Panc1 (cell line): ENCODE results near the gene SLC6A17. TPM values are rescaled to one million over a fixed set of nuclear protein-coding genes. Genes with fewer than 3 reads are reported as not detected.

ENCODE experiments used
- ATAC-seq: fragments of 200-7000 bp; cut with Tn5 transposase; 2 replicates; pipeline ENCODE4 v1.9.1; 2020; ENCODE audit warnings: mild to moderate bottlenecking, moderate library complexity
- BruUV-seq: library from RNA; stranded (reverse); fragments of 400-500 nt; replicated peaks from 2 replicates; lab custom pipeline; 2021; lab: Mats Ljungman, UMichigan
- CTCF ChIA-PET: fragments of 300-600 bp; sonication (Branson Sonifier 250); formaldehyde crosslinking; loops from one replicate; lab custom pipeline; 2022; ENCODE audit warnings: antibody characterized with exemption; lab: Charles Lee
- POLR2A ChIA-PET: fragments of 300-600 bp; sonication (Branson Sonifier 250); formaldehyde crosslinking; loops from one replicate; lab custom pipeline; 2022; ENCODE audit warnings: antibody characterized with exemption; lab: Charles Lee
- DNase-seq: peaks from one replicate; pipeline ENCODE4 v3.0.0-alpha.2; 2010; ENCODE audit warnings: low read depth, low spot score
- H3K27ac ChIP-seq: 2 replicates; pipeline ENCODE4 v1.5.1; 2011; ENCODE audit warnings: mild to moderate bottlenecking, low read length, inconsistent platforms
- H3K27me3 ChIP-seq: fragments of 200-500 bp; sonication (Bioruptor generic); 2 replicates; pipeline ENCODE4 v1.6.0; 2014; ENCODE audit warnings: low read length, inconsistent platforms; ENCODE audit not compliant: control insufficient read depth, insufficient read depth
- H3K36me3 ChIP-seq: fragments of 200-500 bp; sonication (Bioruptor generic); 2 replicates; pipeline ENCODE4 v1.5.1; 2014; ENCODE audit warnings: inconsistent platforms, mild to moderate bottlenecking, low read length, moderate library complexity; ENCODE audit not compliant: control insufficient read depth, insufficient read depth
- H3K4me1 ChIP-seq: 2 replicates; pipeline ENCODE4 v1.5.1; 2011; ENCODE audit warnings: inconsistent platforms, mild to moderate bottlenecking, low read length, moderate library complexity; ENCODE audit not compliant: control insufficient read depth, insufficient read depth
- H3K4me3 ChIP-seq, 2 experiments: 2 replicates each; pipeline ENCODE4 v1.5.1; 2011 to 2012; ENCODE audit warnings: low read depth in 2 of 2, low read length in 2 of 2, mild to moderate bottlenecking in 2 of 2, inconsistent platforms in 1 of 2, moderate library complexity in 1 of 2
- H3K9me3 ChIP-seq: fragments of 200-500 bp; sonication (Bioruptor generic); 2 replicates; pipeline ENCODE4 v1.5.1; 2014; ENCODE audit warnings: low read depth, mild to moderate bottlenecking, inconsistent platforms, low read length, moderate library complexity; ENCODE audit not compliant: control insufficient read depth, insufficient read depth
- POLR2AphosphoS5 ChIP-seq: IDR thresholded peaks from 2 replicates; pipeline ENCODE4 v1.6.1; 2012; ENCODE audit warnings: mild to moderate bottlenecking, low read depth, low read length, moderate library complexity
- SIN3A ChIP-seq: IDR thresholded peaks from 2 replicates; pipeline ENCODE4 v1.6.1; 2012; ENCODE audit warnings: low read depth, mild to moderate bottlenecking, low read length, moderate library complexity, borderline replicate concordance; ENCODE audit not compliant: insufficient read depth
- TCF7L2 ChIP-seq: IDR thresholded peaks from 2 replicates; pipeline ENCODE4 v1.6.1; 2011; ENCODE audit warnings: mild to moderate bottlenecking, low read depth, low read length, inconsistent platforms
- in situ Hi-C: cut with HindIII; loops from 2 replicates; pipeline ENCODE4 v1.10.0; 2016; ENCODE audit warnings: low sequenced_read_pairs, low pct_unique_long_range_greater_than_20kb
- intact Hi-C: fragments of 100-400 bp; cut with micrococcal nuclease; formaldehyde crosslinking; loops from one replicate; pipeline ENCODE4 v1.10.0; 2022; ENCODE audit not compliant: unreplicated experiment
- total RNA-seq: library from RNA; stranded (reverse); gene quantifications from one replicate; pipeline ENCODE4 v1.2.1, GENCODE V29; 2021; ENCODE audit not compliant: unreplicated experiment
- TF ChIP-seq, protein P1 (sequence below), 2 experiments: IDR thresholded peaks; 2 replicates each; pipeline ENCODE4 v1.6.1; 2011 to 2012; ENCODE audit warnings: low read depth in 2 of 2, control low read depth in 1 of 2, low read length in 1 of 2, mild to moderate bottlenecking in 1 of 2, moderate library complexity in 1 of 2; ENCODE audit not compliant: insufficient read depth in 1 of 2
- TF ChIP-seq, protein P2 (sequence below): fragments of 450-650 bp; IDR thresholded peaks from 2 replicates; pipeline ENCODE4 v1.5.1; 2017; ENCODE audit warnings: mild to moderate bottlenecking

Gene SLC6A17
- total RNA-seq, 1 experiment from 2014 or later, result 5.7 TPM

DNA sequence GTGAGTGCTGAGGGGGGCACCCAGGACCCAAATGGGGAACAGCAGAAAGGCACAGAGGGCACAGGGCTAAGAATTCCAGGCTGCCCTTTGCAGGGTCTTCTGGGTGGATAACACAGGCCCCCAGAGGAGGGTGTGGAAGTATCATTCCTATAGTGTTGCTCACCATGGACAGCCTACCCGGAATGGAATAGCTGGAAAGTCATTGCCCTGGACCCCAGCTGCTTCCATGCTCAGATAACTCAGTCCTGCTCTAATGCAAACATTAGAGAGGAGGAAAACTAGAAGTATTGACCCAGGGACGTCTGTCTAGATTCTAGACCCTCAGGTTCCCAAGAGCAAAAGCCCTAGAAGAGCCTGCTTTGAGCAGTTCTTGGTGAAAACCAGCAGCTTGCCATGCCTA is 24.7 kb downstream of the SLC6A17 start:
- H3K4me3 ChIP-seq, result no peak overlapping the region
- DNase-seq (no peak), ATAC-seq (no peak)
- no peaks in the 10 kb centered on the region for H3K9me3 ChIP-seq
- H3K27ac ChIP-seq, result no peak overlapping the region
- intact Hi-C loops (no loop called here), in situ Hi-C loops (no loop called here)
- ChIA-PET CTCF (interaction anchor here (0.5 kb wide), 1 partner anchor 101 kb away, joined by 4 read pairs; no protein-coding TSS in a partner anchor), POLR2A (no interaction called here)
- TF ChIP-seq POLR2AphosphoS5, result no peak
- TF ChIP-seq, protein P1, sequence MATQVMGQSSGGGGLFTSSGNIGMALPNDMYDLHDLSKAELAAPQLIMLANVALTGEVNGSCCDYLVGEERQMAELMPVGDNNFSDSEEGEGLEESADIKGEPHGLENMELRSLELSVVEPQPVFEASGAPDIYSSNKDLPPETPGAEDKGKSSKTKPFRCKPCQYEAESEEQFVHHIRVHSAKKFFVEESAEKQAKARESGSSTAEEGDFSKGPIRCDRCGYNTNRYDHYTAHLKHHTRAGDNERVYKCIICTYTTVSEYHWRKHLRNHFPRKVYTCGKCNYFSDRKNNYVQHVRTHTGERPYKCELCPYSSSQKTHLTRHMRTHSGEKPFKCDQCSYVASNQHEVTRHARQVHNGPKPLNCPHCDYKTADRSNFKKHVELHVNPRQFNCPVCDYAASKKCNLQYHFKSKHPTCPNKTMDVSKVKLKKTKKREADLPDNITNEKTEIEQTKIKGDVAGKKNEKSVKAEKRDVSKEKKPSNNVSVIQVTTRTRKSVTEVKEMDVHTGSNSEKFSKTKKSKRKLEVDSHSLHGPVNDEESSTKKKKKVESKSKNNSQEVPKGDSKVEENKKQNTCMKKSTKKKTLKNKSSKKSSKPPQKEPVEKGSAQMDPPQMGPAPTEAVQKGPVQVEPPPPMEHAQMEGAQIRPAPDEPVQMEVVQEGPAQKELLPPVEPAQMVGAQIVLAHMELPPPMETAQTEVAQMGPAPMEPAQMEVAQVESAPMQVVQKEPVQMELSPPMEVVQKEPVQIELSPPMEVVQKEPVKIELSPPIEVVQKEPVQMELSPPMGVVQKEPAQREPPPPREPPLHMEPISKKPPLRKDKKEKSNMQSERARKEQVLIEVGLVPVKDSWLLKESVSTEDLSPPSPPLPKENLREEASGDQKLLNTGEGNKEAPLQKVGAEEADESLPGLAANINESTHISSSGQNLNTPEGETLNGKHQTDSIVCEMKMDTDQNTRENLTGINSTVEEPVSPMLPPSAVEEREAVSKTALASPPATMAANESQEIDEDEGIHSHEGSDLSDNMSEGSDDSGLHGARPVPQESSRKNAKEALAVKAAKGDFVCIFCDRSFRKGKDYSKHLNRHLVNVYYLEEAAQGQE (IDR thresholded peaks at IDR 0.05; ENCODE audit: insufficient read depth in 1 of 2, low read depth in 2 of 2, low read length in 1 of 2), result no peak
- no peak for TF ChIP-seq SIN3A
- TF ChIP-seq, protein P2, sequence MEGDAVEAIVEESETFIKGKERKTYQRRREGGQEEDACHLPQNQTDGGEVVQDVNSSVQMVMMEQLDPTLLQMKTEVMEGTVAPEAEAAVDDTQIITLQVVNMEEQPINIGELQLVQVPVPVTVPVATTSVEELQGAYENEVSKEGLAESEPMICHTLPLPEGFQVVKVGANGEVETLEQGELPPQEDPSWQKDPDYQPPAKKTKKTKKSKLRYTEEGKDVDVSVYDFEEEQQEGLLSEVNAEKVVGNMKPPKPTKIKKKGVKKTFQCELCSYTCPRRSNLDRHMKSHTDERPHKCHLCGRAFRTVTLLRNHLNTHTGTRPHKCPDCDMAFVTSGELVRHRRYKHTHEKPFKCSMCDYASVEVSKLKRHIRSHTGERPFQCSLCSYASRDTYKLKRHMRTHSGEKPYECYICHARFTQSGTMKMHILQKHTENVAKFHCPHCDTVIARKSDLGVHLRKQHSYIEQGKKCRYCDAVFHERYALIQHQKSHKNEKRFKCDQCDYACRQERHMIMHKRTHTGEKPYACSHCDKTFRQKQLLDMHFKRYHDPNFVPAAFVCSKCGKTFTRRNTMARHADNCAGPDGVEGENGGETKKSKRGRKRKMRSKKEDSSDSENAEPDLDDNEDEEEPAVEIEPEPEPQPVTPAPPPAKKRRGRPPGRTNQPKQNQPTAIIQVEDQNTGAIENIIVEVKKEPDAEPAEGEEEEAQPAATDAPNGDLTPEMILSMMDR, result no peak
- no peak for TF ChIP-seq TCF7L2
- H3K4me1 ChIP-seq, result no peaks in the 10 kb centered on the region
- BruUV-seq, result no TSS peak
- no peaks in the 10 kb centered on the region for H3K36me3 ChIP-seq
- H3K27me3 ChIP-seq, result no peaks in the 10 kb centered on the region

GRCh38 chr1:110176299-110176956 is 26.1 kb downstream of the SLC6A17 start:
- DNase-seq (no peak), ATAC-seq (no peak)
- Histone ChIP-seq H3K4me3 (no peak overlapping the region), H3K27me3 (no peaks in the 10 kb centered on the region), H3K36me3 (no peaks in the 10 kb centered on the region), H3K27ac (no peak overlapping the region), H3K4me1 (no peaks in the 10 kb centered on the region), H3K9me3 (no peaks in the 10 kb centered on the region)
- no TSS peak for BruUV-seq
- POLR2A ChIA-PET, result no interaction called here
- TF ChIP-seq, protein P1 (IDR thresholded peaks at IDR 0.05; ENCODE audit: insufficient read depth in 1 of 2, low read depth in 2 of 2, low read length in 1 of 2), result no peak
- TF ChIP-seq POLR2AphosphoS5, result no peak
- TF ChIP-seq SIN3A, result no peak
- TF ChIP-seq TCF7L2, result no peak
- TF ChIP-seq, protein P2, result no peak
- intact Hi-C loops (no loop called here), in situ Hi-C loops (no loop called here)
- CTCF ChIA-PET, result no interaction called here
